Activated CD4-positive, alpha-beta memory T cell treated with anti-CD3 and anti-CD28 coated beads for 36 hours (primary cell): ENCODE data around the gene ACOX2. TPM values are rescaled to one million over a fixed set of nuclear protein-coding genes. Genes with fewer than 3 reads are reported as not detected.

Source experiments
- CTCF ChIA-PET: fragments of 350-600 bp; sonication (Branson Sonifier 250); formaldehyde crosslinking; loops from one replicate; lab custom pipeline; 2021; ENCODE audit warnings: antibody characterized with exemption, inconsistent platforms; lab: Charles Lee
- POLR2A ChIA-PET: fragments of 350-600 bp; sonication (Branson Sonifier 250); formaldehyde crosslinking; loops from one replicate; lab custom pipeline; 2021; ENCODE audit warnings: antibody characterized with exemption; lab: Charles Lee
- DNase-seq: peaks from one replicate; pipeline ENCODE4 v3.0.0-alpha.2; 2020
- H3K27ac Mint-ChIP-seq: one replicate; pipeline ENCODE4 v1.8.0; 2021; ENCODE audit warnings: mixed read lengths
- H3K27me3 Mint-ChIP-seq: one replicate; pipeline ENCODE4 v1.8.0; 2021; ENCODE audit warnings: mixed read lengths
- H3K36me3 Mint-ChIP-seq: one replicate; pipeline ENCODE4 v1.8.0; 2021; ENCODE audit warnings: mixed read lengths
- H3K4me1 Mint-ChIP-seq: one replicate; pipeline ENCODE4 v1.8.0; 2021; ENCODE audit warnings: low read depth, mixed read lengths
- H3K4me3 Mint-ChIP-seq: one replicate; pipeline ENCODE4 v1.8.0; 2021; ENCODE audit warnings: mild to moderate bottlenecking, mixed read lengths
- H3K9me3 Mint-ChIP-seq: one replicate; pipeline ENCODE4 v1.8.0; 2021; ENCODE audit warnings: mixed read lengths
- intact Hi-C: fragments of 100-400 bp; cut with micrococcal nuclease; formaldehyde crosslinking; loops from one replicate; pipeline ENCODE4 v1.15.1; 2023
- total RNA-seq, 2 experiments: library from RNA; stranded (reverse); gene quantifications; one replicate each; pipeline ENCODE4 v1.2.3, GENCODE V29; 2021

ACOX2 gene
- total RNA-seq, 2 experiments from 2014 or later = not detected

- no peaks in the 10 kb centered on the region for H3K9me3 Mint-ChIP-seq
- peak overlapping the region; percentile 90 for H3K4me3 Mint-ChIP-seq
- no peaks in the 10 kb centered on the region for H3K36me3 Mint-ChIP-seq
- DNase-seq = peak; percentile 57
- peaks cover 55% of the 10 kb centered on the region for H3K4me1 Mint-ChIP-seq
- H3K27me3 Mint-ChIP-seq = peaks cover 3% of the 10 kb centered on the region
- ChIA-PET POLR2A (interaction anchor here (1.4 to 2.0 kb wide), 4 partner anchors 20 to 186 kb away, joined by 3 to 7 read pairs (median 6); partner anchors contain the start of genes HTD2 and RPP14), CTCF (interaction anchor here (0.5 to 3.2 kb wide), 27 partner anchors 7 to 1912 kb away, joined by 3 to 23 read pairs (median 5); partner anchors contain the start of genes ACOX2, HTD2, PXK and RPP14)
- intact Hi-C loops = loop anchor here (1.0 kb wide), 2 partner anchors 40 to 186 kb away; partner anchors contain the start of genes HTD2 and RPP14
- H3K27ac Mint-ChIP-seq = peak overlapping the region; percentile 77
Observed at GRCh38 chr3:58492494-58492905, 44.5 kb downstream of the ACOX2 start.

DNA sequence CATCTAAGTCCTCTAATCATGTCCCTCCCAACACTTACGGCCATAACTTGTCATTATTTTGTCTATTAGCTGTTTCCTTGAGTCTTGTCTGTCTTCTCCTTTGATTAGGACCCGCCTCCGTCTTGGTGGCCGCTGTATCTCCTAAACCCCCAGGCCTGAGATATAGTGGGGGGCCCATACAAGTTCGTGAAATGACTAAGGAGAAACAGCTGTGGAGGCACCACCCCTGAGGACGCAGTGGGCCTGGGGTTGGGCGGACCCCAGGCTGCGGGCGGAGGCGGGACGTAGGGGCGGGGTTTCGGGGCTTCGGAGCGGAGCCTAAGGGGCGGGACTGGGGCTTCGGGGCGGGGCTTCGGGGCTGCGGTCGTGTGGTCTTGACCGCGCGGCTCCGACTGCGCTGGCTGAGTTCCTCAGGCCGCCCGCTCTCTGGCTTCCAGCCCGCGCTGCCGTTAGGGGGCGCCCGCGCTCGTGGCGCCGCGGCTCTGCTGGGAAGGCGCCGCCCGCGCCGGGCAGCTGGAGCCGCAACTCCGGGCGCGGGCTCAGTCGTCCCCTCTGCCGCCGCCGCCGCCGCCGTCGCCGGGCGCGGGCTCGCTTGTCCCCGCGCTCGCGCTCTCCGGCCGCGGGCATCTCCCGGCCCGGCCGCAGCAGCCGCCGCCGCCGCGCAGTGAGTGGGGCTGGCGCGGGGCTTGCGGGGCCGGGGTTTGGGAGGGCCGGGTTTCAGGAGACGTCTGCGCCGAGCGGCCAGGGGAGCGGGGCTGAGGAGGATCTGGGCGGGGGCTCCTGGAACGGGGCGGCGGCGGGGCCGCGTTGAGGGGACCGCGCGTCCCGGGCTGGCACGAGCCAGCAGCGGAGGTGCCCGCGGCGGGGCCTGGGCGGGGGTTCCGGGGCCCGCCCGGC lies 45.2 kb downstream of the ACOX2 start, which contains the start of gene KCTD6:
Gene KCTD6, plus strand, starts transcription at position 591 of the 897 bp plus-strand sequence. CDS start 6,660 bp downstream, outside the sequence.
- Mint-ChIP-seq H3K36me3 (no peaks in the 10 kb centered on the region), H3K9me3 (no peaks in the 10 kb centered on the region), H3K27me3 (peaks cover 3% of the 10 kb centered on the region), H3K4me3 (peak within 1 kb of the TSS; percentile 90), H3K4me1 (peaks cover 52% of the 10 kb centered on the region), H3K27ac (peak within 1 kb of the TSS; percentile 77)
- ChIA-PET CTCF (interaction anchor here (0.6 to 3.2 kb wide), 28 partner anchors 8 to 273 kb away, joined by 3 to 23 read pairs (median 4); partner anchors contain the start of genes ACOX2, HTD2, PXK and RPP14), POLR2A (interaction anchor here (1.4 to 2.0 kb wide), 3 partner anchors 19 to 186 kb away, joined by 4 to 7 read pairs (median 7); partner anchors contain the start of genes HTD2 and RPP14)
- intact Hi-C loops = loop anchor here (1.0 to 2.0 kb wide), 6 partner anchors 20 to 185 kb away; partner anchors contain the start of genes HTD2, PDHB, PXK and RPP14
- peak; percentile 90 for DNase-seq

DNA sequence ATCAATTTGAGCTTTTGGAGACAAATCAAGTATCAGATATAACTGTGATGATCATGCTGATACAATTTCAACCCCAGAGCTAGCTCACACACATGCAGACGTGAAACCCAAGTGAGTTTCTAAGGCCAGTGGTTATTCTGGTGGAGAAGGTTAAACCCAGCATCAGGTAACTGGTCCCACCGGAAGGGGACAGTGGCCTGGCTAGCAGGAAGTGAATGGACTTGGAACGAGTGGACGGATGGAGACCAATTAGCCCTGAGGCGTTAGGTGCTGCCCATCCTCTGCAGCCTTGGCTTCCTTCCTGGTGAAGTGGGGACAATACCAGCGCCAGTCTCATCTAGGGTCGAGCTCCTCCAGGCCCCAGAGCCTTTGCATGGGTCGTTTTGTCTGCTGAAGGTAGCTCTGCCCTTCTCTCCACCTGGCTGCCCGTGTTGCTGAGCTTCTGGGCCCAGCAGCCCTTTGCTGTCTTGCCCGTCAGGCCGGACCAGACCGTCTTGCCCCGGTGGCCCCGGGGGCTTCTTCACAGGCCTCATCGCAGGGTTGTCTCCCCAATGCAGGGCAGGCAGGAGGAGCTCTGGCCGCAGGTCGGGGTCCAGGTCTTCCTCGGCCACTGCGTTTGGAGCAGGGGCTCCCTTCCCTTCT lies 46.0 kb downstream of the ACOX2 start:
- Mint-ChIP-seq H3K36me3 (no peaks in the 10 kb centered on the region), H3K27me3 (peaks cover 3% of the 10 kb centered on the region), H3K4me3 (peak overlapping the region; percentile 37), H3K9me3 (no peaks in the 10 kb centered on the region), H3K27ac (peak overlapping the region; percentile 36), H3K4me1 (peaks cover 45% of the 10 kb centered on the region)
- intact Hi-C loops = loop anchor here (1.0 to 2.0 kb wide), 4 partner anchors 20 to 158 kb away; partner anchors contain the start of genes PDHB and PXK
- no peak for DNase-seq
- ChIA-PET POLR2A (interaction anchor here (1.4 to 1.8 kb wide), 2 partner anchors 18 to 19 kb away, joined by 4 to 7 read pairs; no protein-coding TSS in a partner anchor), CTCF (interaction anchor here (0.6 to 3.2 kb wide), 19 partner anchors 8 to 272 kb away, joined by 3 to 23 read pairs (median 6); partner anchors contain the start of genes ACOX2, HTD2, PXK and RPP14)

DNA sequence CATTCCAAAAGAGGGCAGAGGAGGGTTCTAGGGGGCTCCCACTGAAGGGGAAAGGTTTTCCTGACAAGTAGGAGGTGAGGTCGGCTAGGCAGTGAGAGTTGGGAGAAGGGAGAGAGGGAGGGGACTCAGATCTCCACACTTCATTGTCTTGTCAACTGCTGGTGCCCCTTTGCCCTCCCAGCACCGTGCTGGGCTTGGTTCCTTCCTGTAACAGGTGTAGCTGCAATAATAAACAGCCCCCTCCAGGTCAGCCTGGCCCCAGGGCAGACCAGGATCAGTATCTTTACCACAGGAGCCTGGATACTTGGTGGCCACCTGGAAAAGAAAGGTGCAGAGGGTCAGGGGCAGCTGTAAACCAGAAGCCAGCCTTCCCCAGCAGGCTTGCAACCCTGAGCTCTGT lies 48.0 kb downstream of the ACOX2 start:
- intact Hi-C loops = no loop called here
- ChIA-PET CTCF (no interaction called here), POLR2A (no interaction called here)
- DNase-seq = no peak
- no peaks in the 10 kb centered on the region for H3K9me3 Mint-ChIP-seq
- no peak overlapping the region for H3K27ac Mint-ChIP-seq
- H3K4me1 Mint-ChIP-seq = peaks cover 30% of the 10 kb centered on the region
- H3K27me3 Mint-ChIP-seq = peaks cover 3% of the 10 kb centered on the region
- H3K4me3 Mint-ChIP-seq = no peak overlapping the region
- H3K36me3 Mint-ChIP-seq = no peaks in the 10 kb centered on the region

GRCh38 chr3:58487140-58487886 lies 49.7 kb downstream of the ACOX2 start:
- H3K9me3 Mint-ChIP-seq = no peaks in the 10 kb centered on the region
- H3K36me3 Mint-ChIP-seq = no peaks in the 10 kb centered on the region
- peaks cover 15% of the 10 kb centered on the region for H3K4me1 Mint-ChIP-seq
- ChIA-PET CTCF (interaction anchor here (0.8 to 1.4 kb wide), 4 partner anchors 23 to 309 kb away, joined by 3 to 4 read pairs (median 3); partner anchors contain the start of genes HTD2 and RPP14), POLR2A (interaction anchor here (0.6 kb wide), 1 partner anchor 389 kb away, joined by 3 read pairs; no protein-coding TSS in a partner anchor)
- H3K27me3 Mint-ChIP-seq = peaks cover 3% of the 10 kb centered on the region
- intact Hi-C loops = no loop called here
- no peak overlapping the region for H3K27ac Mint-ChIP-seq
- no peak overlapping the region for H3K4me3 Mint-ChIP-seq
- DNase-seq = peak; percentile 15

DNA sequence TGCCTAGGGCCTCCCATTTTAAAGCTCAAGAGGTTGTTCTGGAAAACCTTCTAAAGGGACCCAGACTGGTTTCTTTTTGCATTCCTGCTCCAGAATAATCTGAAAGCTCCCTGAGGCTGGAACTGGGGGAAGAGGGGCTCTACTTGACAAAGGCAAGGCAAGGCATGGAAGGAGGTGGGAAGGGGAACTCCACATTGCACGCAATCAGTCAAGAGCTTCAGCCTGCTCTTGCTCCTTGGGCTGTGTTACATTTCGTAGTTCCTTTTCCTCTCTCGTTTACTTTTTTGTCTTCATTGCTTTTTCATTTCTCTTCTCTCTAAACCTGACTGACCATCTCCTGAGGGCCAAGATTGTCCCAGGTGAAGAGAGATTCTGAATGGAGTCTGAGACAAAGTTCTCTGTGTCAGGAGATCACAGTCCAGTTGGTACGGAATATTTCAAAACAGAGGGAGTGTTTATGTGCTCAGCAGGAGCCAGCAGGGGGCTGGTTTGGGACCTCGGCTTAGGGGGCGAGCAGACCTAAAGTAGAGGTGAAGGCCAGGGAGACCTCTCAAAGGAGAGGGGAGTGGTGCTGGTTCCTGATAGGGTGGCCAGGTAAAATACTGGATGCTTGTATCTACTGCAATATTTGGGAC lies 51.1 kb downstream of the ACOX2 start:
- no peak overlapping the region for H3K4me3 Mint-ChIP-seq
- POLR2A ChIA-PET = interaction anchor here (0.6 kb wide), 1 partner anchor 27 kb away, joined by 5 read pairs; no protein-coding TSS in a partner anchor
- no peaks in the 10 kb centered on the region for H3K9me3 Mint-ChIP-seq
- peaks cover 10% of the 10 kb centered on the region for H3K4me1 Mint-ChIP-seq
- DNase-seq = no peak
- H3K27me3 Mint-ChIP-seq = peaks cover 3% of the 10 kb centered on the region
- intact Hi-C loops = no loop called here
- CTCF ChIA-PET = interaction anchor here (1.2 to 1.4 kb wide), 2 partner anchors 48 to 180 kb away, joined by 3 read pairs; partner anchors contain the start of genes HTD2 and RPP14
- H3K36me3 Mint-ChIP-seq = no peaks in the 10 kb centered on the region
- H3K27ac Mint-ChIP-seq = no peak overlapping the region

GRCh38 chr3:58484722-58485069 lies 52.3 kb downstream of the ACOX2 start:
- H3K4me1 Mint-ChIP-seq = peaks cover 5% of the 10 kb centered on the region
- H3K36me3 Mint-ChIP-seq = no peaks in the 10 kb centered on the region
- no peak for DNase-seq
- ChIA-PET CTCF (interaction anchor here (2.7 kb wide), 1 partner anchor 21 kb away, joined by 7 read pairs; no protein-coding TSS in a partner anchor), POLR2A (no interaction called here)
- H3K27ac Mint-ChIP-seq = no peak overlapping the region
- peaks cover 3% of the 10 kb centered on the region for H3K27me3 Mint-ChIP-seq
- no peaks in the 10 kb centered on the region for H3K9me3 Mint-ChIP-seq
- intact Hi-C loops = no loop called here
- no peak overlapping the region for H3K4me3 Mint-ChIP-seq

DNA sequence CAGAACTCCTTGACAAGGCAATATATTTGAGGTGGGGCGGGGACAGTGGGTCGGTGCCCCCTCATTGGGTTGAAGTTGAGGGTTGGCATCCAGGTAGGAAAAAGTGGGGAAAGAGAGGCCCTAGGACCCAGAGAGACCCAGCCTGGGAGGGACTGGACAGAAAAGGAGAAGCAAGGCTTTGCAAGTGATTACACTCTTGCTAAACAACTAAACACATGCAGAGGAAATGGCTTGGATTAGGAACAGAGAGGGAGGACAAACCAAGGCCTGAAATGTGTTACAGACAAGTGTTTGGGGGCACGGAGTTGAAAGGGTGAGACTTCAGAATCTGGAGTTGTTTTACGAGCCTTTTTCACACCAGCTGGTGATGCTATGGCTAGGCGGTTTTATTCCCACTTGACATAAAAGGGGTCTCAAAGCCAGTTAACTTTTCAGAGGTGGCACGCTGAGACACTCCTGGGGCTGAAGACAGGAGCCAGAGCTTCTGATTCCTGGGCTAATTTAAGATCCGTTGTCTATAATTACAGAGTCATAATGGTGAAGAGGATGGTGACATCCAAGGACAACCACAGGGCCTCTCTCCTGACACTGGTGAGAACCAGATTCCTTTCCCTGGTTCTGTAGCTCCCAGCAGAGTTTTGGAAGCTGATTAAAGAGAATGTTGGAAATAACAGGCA lies 52.8 kb downstream of the ACOX2 start:
- POLR2A ChIA-PET = no interaction called here
- Mint-ChIP-seq H3K36me3 (no peaks in the 10 kb centered on the region), H3K27ac (no peak overlapping the region), H3K27me3 (peaks cover 3% of the 10 kb centered on the region), H3K4me3 (no peak overlapping the region), H3K4me1 (peaks cover 4% of the 10 kb centered on the region), H3K9me3 (no peaks in the 10 kb centered on the region)
- CTCF ChIA-PET = interaction anchor here (1.2 to 2.7 kb wide), 3 partner anchors 7 to 265 kb away, joined by 4 to 7 read pairs (median 6); partner anchors contain the start of gene KCTD6
- intact Hi-C loops = no loop called here
- no peak for DNase-seq

DNA sequence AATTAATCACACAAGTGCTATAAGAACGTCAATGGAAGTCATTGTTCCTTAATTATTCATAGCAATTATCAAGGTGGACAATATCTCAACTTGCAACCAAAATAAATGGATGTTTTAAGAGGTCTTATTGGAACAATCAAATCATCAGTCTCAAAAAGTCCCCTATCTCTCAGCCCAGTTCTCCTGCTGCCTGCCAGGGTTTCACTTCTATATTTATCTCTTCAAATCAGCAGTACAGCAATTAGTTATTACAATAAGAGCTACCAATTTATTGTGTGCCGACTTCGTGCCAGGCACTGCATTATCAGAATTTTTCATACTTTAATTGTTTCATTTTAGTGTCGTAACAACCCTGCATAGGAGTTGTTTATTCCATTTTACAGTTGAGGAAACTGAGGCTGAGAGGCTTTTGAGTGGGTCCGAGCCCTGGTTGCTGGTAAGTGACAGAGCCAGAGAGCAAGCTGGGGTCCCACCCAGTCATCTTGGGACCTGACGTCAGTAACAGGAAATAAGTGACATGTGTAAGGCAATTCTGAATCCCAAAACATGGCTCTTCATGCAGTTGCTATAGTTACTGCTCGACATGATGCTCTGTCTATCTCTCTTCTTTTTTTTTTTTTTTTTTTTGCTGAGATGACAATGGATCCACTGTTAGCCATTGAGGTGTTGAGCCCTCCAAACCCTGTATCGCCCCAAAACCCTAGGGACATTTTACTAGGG lies 53.9 kb downstream of the ACOX2 start:
- no peak overlapping the region for H3K4me3 Mint-ChIP-seq
- POLR2A ChIA-PET = no interaction called here
- no peaks in the 10 kb centered on the region for H3K36me3 Mint-ChIP-seq
- H3K9me3 Mint-ChIP-seq = no peaks in the 10 kb centered on the region
- intact Hi-C loops = loop anchor here (1.0 kb wide), 1 partner anchor 12 kb away; no protein-coding TSS in a partner anchor
- no peak for DNase-seq
- no peaks in the 10 kb centered on the region for H3K27me3 Mint-ChIP-seq
- peaks cover 4% of the 10 kb centered on the region for H3K4me1 Mint-ChIP-seq
- CTCF ChIA-PET = interaction anchor here (1.2 to 2.7 kb wide), 3 partner anchors 8 to 264 kb away, joined by 4 to 7 read pairs (median 6); partner anchors contain the start of gene KCTD6
- no peak overlapping the region for H3K27ac Mint-ChIP-seq
